ENCODE data around the gene OPA1. TPM values are rescaled to one million over a fixed set of nuclear protein-coding genes. Genes with fewer than 3 reads are reported as not detected.

The OPA1 gene
- total RNA-seq, 1 experiment from 2014 or later: 93.8 TPM

GRCh38 chr3:193590088-193590856, 2.7 kb upstream of the OPA1 start:
- peak overlapping the region; percentile 21 for H2AFZ ChIP-seq (ENCODE audit: low read length)
- no peaks in the 10 kb centered on the region for H3K36me3 ChIP-seq (ENCODE audit: low read depth, low read length)
- no peaks in the 10 kb centered on the region for H3F3A ChIP-seq (ENCODE audit: low read length, unreplicated experiment)
- intact Hi-C loops (cut with micrococcal nuclease): loop anchor here (5.0 kb wide), 2 partner anchors 673 to 773 kb away; partner anchors contain the start of gene MB21D2
- no peaks in the 10 kb centered on the region for H3K9me2 ChIP-seq (replicated peaks; ENCODE audit: low read length)
- peak overlapping the region; percentile 43 for H3K4me2 ChIP-seq (ENCODE audit: low read length)
- H3K4me3 ChIP-seq (ENCODE audit: low read length): no peak overlapping the region
- H4K20me1 ChIP-seq (ENCODE audit: low read length): peaks cover 6% of the 10 kb centered on the region; the same call in 1 of the 2 replicates
- DNase-seq (peak; percentile 91), ATAC-seq (peak; percentile 51)
- H3K9me3 ChIP-seq (ENCODE audit: low read length): no peaks in the 10 kb centered on the region
- H3K4me1 ChIP-seq (ENCODE audit: insufficient read depth, low read length): peaks cover 25% of the 10 kb centered on the region
- H3K79me2 ChIP-seq (ENCODE audit: low read length): peaks cover 23% of the 10 kb centered on the region
- no peaks in the 10 kb centered on the region for H3K27me3 ChIP-seq (ENCODE audit: low read length)
- TF ChIP-seq CTCF (conservative IDR thresholded peaks at IDR 0.05; ENCODE audit: low read depth, low read length) (no peak), EZH2phosphoT487 (IDR thresholded peaks at IDR 0.05; ENCODE audit: borderline replicate concordance, low read length) (no peak)
- POLR2A ChIA-PET (ENCODE audit: unreplicated experiment): no interaction called here
- no TSS peak for BruUV-seq (replicated peaks)
- H3K27ac ChIP-seq (ENCODE audit: low read length): peak overlapping the region; percentile 30; the same call in 1 of the 2 replicates
- CTCF ChIA-PET: no interaction called here
- no peak overlapping the region for H3K9ac ChIP-seq (ENCODE audit: low read length)

GRCh38 chr3:193593668-193594030, 641 bp downstream of the OPA1 start:
- DNase-seq (peak; percentile 39), ATAC-seq (peak; percentile 8)

More at GRCh38 chr3:193593668-193594030, 641 bp downstream of the OPA1 start:
- CTCF ChIA-PET: no interaction called here
- no peaks in the 10 kb centered on the region for H3F3A ChIP-seq (ENCODE audit: low read length, unreplicated experiment)
- peaks cover 6% of the 10 kb centered on the region; the same call in 1 of the 2 replicates for H4K20me1 ChIP-seq (ENCODE audit: low read length)
- POLR2A ChIA-PET (ENCODE audit: unreplicated experiment): no interaction called here
- H3K9me2 ChIP-seq (replicated peaks; ENCODE audit: low read length): no peaks in the 10 kb centered on the region
- peaks cover 25% of the 10 kb centered on the region for H3K4me1 ChIP-seq (ENCODE audit: insufficient read depth, low read length)
- peak overlapping the region; percentile 57 for H3K27ac ChIP-seq (ENCODE audit: low read length)
- BruUV-seq (replicated peaks): no TSS peak
- peak overlapping the region; percentile 94 for H2AFZ ChIP-seq (ENCODE audit: low read length)
- H3K36me3 ChIP-seq (ENCODE audit: low read depth, low read length): peaks cover 12% of the 10 kb centered on the region; the same call in 1 of the 2 replicates
- peak overlapping the region; percentile 97 for H3K4me3 ChIP-seq (ENCODE audit: low read length)
- no peaks in the 10 kb centered on the region for H3K27me3 ChIP-seq (ENCODE audit: low read length)
- peak overlapping the region; percentile 96 for H3K9ac ChIP-seq (ENCODE audit: low read length)
- peaks cover 56% of the 10 kb centered on the region for H3K79me2 ChIP-seq (ENCODE audit: low read length)
- H3K4me2 ChIP-seq (ENCODE audit: low read length): peak overlapping the region; percentile 78
- intact Hi-C loops (cut with micrococcal nuclease): loop anchor here (5.0 kb wide), 2 partner anchors 676 to 776 kb away; partner anchors contain the start of gene MB21D2
- TF ChIP-seq EZH2 (IDR thresholded peaks at IDR 0.05; ENCODE audit: low read length, unreplicated experiment) (no peak), CTCF (conservative IDR thresholded peaks at IDR 0.05; ENCODE audit: low read depth, low read length) (no peak), EZH2phosphoT487 (IDR thresholded peaks at IDR 0.05; ENCODE audit: borderline replicate concordance, low read length) (no peak)
- H3K9me3 ChIP-seq (ENCODE audit: low read length): no peaks in the 10 kb centered on the region
